DMS 273 (cell line): Measurements from ENCODE around the gene APOL4.
A peak's percentile ranks its signal among the peaks of the same experiment; 100 is the strongest.
"Not testable (repeated sequence)": the region's sequence is repeated elsewhere in the genome, so short reads cannot be mapped to it uniquely, and the experiment has no call there.

Experiments used
- DNase-seq: peaks from one replicate; lab custom pipeline; 2025; ENCODE audit not compliant: unreplicated experiment; lab: John Stamatoyannopoulos, UW

The APOL4 gene

DNA sequence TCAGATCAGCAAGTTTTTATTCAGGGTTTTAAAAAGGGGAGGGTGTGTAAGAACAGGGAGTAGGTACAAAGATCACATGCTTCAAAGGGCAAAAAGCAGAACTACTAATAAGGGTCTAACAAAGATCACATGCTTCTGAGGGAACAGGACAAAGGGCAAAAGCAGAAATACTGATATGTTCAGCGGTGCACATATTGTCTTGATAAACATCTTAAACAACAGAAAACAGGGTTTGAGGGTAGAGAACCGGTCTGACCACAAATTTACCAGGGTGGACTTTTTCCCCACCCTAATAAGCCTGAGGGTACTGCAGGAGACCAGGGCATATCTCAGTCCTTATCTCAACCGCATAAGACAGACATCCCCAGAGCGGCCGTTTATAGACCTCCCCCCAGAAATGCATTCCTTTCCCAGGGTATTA, 7.9 kb upstream of the APOL4 start:
- not testable (repeated sequence) for DNase-seq

DNA sequence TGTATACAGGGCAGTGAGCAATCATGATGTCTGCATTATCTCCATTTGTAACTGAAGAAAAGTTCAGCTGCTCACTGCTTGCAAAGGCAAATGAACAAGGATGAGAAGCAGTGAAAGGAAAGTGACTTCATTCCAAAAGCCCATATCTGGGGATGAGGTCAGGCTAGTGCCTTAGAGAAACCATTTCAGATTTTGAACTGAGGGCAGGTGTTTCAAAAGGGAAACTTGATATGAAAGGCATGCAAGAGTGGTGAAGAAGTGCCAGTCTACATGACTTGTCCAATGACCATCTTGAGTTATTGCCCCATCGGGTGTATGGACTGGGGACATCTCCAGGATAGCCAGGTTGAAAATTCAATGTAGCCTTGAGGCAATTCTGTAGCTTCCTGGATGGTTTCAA, 7.3 kb upstream of the APOL4 start:
- DNase-seq: no peak

DNA sequence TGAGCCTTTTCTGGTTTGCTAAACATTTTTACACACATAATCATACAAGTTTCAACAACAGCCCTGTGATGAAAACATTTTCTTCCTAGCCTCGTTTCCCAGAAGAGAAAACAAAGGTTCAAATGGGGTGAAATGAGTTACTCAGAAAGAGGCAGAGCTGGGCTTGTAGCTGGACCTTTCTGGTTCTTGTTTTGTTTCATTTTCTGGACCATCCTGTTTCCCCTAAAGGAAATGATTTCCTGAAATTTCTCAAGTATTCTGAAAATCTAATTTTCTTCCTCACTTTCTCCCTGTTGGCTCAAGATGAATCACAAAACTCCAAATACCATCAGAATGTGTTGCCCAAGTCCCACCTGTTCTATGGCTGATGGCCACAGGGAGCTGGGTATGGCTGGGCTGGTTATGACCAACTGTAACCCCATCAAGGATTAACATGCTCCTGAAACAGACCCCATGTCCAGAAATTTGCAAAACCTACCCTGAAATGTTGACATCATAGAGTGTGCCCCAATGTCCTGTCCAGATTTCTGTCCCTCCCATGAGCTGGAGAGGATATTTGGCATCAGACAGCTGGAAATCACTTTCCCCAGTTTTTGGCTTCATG, 6.7 kb upstream of the APOL4 start:
- DNase-seq: no peak

DNA sequence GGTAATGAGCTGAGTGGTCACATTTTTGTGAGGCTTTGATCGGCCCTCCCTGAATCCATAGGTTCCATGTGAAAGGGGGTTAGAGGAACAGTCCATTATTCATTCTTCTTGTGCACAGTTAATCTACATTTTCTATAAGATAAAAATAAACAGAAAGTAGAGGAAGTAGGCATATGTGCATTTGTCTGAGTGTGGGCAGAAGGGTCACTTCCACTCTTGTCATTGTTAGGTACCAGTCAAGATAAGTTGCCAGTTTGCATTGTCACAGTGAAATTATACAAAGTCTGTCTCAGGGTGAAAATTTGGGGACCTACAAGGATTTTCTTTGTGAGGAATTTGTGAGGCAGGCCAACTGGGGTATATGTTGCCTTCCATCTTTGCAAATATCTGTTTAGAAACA, 4.6 kb upstream of the APOL4 start:
- no peak for DNase-seq

DNA sequence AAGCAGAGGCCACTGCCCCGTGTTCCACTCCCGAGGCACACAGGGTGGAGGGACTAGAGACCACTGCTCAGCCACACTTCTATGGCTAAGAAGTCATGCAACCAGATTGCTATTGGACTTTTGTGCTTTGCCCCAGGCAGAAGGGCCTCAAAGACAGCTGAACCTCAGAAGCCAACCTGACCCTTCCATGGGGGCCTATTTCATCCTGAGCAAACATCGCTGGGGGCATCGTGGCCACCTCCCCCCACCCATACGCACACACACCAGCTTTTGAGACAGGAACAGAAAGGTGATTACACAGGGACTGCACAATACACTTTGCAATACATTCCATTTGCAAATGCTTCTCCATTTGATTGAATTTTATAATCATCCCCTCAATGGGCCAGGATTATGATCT, 4.0 kb upstream of the APOL4 start:
- not testable (repeated sequence) for DNase-seq

DNA sequence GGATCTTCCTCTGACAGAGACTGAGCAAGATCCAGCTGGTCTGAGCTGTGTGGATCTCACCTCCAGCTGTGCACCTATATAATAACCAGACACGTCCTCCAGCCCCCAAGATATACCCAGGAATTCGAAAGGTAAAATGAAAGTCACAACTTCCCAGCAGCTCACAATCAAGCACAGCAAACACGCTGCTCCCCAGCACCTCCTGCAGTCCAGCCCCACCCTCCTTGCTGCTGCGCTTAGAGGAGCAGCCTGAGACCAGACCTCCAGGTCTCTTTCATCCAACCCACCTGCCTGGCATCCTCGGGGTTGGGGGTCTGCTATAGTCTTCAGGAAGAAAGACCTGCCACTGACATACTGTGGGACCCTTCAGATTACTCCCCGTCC, 3.0 kb upstream of the APOL4 start:
- DNase-seq: no peak

DNA sequence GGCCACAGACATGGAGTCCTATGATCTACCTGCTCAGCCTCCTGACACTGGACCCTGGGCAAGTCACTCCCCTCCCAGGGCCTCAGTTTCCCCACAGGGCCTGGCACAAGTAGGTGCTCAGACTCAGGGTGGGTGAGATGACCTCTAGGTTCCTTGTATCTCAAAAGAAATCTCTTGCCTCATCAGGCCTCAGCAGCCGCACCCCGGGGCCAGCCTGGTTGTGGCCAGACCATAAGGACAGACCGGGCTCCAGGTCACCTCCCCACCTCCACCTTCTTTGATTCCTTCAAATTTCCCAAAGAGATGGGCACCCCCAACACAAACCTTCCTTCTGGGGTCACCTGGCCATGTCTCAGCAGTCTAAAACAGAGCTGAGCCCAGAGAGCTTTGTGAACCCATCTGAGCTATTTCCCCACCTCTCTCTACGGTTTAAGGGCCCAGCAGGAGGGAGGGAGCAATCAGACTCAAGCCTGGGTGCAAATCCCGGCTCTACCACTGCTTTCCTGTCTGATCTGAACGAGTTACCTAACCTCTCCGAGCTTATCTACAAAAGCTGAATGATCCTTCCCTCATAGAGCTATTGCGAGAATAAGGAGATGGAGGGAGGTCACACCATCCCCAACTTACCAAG, 2.5 kb upstream of the APOL4 start:
- no peak for DNase-seq

DNA sequence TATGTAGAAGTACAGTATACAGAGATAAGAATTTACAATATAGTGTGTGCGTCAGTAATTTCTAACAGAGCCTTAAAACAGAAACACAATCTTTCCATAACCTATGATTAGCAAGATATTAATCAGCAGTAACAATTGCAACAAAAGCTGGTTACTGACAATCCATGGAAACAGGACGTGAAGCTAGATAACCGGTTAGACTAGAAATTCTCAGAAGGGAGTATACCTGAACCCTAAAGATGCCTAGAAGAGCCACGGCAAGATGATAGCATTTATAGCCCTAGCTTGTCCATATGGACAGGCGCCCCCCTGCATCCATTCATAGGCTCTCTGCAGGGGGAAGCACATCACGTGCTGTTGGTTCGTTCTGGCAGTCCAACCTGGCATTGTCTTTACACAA, 1.8 kb upstream of the APOL4 start:
- DNase-seq: not testable (repeated sequence)

DNA sequence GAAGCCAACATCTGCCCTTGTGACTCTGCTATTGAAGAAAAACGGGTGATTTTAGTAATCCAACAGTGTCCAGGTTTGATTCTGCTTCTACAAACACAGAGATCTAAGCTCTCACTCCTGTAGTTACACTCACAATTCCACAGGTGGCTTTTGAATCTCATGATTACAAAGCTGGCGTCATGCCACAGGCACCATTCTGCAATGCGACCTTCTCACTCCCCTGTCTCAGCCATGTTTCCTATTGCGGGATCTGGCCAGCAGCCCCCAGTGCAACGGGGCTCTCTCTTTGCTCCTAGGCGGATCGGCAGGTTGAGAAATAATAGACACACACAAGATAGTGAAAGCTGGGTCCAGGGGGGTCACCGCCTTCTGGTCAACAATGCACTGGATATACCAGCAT, 1.3 kb upstream of the APOL4 start:
- peak; percentile 67 for DNase-seq

DNA sequence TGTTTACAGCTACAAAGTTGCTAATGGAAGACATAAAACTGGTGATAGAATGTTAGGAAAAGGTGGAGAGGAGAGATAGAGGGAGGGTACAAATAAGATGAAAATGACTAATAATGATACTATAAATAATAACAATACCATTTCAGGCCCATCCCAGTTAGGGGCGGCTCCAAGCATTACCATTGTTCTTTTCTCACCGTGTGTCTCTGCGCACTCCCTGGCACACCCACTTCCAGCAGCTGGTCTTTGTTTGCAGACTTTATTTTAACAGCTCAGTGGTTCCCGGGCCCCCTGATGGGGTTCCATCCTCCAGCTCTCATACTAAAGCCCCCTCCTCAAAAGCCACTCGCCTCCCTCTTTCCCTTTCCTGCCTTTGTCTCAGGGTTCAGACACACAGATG, 584 bp downstream of the APOL4 start:
- not testable (repeated sequence) for DNase-seq

DNA sequence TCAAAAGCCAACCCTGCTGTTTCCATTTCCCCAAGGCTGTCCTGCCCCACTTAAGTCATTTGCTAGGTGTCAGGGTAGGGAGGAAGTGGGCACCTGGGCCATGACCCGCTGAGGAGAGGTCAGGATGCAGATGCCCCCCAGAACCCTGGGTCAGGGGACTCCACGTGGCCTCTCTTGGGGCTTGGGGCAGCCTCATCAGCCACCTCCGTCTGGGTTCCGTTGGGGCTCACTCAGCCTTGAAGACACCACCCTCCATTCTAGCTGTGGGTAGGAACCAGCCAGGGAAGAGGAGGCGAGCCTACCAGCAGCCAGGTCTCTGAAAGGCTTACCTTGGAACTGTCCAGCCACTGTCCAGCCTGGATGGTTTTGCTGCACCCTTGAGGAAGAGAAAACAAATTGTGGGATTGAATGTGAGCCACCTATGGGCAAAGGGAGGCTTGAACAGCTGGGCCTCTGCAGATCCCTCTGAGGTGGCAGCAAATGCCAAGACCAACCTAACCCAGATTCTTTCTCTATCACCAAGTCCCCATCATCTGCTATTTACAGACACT, 2.5 kb downstream of the APOL4 start:
- no peak for DNase-seq

DNA sequence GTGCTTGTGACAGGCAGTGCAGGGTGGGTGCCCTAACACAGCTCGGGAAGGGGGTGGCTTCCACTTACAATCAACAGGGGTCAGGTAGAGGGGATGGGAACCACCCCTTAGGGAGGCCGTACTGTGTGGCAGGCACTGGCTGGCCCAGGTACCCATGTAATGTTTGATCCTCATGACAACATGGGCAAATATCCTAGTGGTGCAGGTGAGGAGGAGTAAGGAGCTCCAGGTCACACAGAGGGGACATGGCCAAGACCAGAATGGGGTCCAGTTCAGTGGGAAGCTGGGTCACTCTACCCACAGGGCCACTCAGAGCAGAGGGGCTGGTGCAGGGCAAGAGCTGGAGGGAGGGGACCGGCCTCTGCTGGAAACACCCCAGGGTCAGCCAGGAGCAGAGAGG, 3.1 kb downstream of the APOL4 start:
- DNase-seq: no peak

DNA sequence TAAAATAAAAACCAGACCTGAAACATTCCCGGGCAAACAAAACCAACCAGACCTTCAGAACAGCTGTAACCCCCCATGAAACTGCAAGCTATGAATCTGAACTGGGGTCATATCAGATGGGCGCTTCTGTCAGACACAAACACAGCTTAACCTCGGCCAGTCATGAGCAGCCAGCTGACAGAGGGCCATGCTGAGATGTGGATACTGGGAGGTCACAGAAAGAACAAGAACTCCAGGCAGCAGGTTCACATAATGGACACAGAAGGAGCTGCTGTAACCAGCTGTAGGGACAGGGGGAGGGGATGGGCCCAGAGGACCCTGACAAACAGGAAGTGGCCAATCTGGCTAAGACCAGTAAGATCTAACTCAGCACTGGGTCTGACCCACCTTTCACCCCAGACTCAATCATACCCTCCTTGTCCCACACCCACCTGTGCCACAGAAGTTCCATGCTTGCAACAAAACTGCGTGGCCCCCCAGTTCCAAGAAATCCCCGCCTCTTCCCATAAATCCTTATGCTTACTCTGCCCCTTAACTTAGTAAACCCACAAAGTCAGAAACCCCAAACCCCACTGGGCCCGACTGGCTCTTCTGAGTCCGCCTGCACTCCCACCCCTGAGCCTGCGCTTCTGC, 4.0 kb downstream of the APOL4 start:
- peak; percentile 34 for DNase-seq

DNA sequence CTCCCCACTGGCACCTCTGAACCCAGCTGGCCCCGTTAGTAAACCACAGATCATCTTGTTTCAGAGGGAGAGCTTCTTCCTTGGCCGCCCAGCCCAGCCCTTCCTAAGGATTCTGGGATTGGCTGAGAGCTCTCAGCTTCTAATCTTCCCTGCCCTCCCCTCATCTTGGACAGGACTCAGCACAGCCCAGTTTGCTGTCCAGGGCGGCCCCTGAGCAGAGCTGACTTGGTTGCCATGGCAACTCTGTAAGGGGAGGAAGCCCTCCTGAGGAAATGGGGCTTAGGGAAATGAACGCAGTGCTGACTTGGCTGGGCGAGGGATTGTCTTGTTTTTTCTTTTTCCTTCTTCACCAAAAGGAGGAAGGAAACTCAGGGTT, 4.6 kb downstream of the APOL4 start:
- peak; percentile 64 for DNase-seq

DNA sequence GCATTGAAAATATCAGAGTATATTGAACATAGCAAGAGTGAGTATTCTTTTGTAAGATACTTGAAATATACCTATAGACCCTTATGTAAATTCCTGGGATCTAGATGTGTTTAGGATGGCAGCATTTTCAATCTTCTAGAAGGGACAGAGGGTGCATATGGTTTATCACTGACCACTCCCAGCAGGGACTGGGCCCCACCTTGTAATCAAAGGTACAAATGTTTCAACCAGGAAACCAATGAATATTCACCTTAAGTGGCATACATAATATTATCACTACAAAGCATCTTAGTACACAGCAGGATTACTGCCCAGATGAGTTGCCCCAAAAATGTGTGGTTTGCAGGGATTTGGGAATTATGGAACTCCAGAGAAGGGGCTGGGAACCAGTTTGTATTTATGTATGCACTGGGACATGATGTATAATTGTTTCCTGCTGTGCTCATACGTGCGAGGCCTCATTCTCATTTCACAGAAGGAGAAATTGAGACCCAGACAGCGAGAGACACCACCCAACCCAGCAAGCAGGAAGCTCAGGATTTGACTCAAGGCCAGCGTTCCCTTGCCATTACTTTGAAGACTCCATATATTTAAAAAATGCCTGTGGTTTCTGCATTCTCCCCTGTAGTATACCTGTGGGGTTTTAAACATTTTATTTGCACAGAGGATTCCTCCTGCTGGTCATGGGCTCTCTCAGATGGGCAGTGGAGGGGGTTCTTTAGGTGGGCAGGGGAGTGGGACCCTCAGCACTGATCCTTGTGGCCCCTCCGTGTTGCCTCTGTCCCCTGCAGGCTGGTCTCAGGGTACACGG, 5.2 kb downstream of the APOL4 start:
- no peak for DNase-seq

DNA sequence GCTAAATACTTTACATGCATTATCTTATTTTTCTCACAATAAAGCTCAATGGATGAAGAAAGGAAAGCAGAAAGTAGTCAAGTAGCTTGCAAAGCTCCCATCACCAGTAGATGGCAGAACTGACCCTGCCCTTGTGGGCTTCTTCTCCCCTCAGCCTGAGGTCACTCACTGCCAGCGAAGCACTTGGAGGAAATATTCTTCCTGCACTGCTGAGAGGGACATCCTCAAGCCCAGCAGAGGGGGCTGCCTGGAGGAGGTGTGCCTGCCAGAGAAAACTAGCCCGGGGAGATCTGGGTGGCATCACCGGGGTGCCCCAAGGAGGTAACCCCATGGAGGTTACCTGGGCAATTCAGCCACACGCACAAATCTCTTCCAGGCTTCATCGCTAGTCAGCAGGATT, 6.6 kb downstream of the APOL4 start:
- peak; percentile 66 for DNase-seq

DNA sequence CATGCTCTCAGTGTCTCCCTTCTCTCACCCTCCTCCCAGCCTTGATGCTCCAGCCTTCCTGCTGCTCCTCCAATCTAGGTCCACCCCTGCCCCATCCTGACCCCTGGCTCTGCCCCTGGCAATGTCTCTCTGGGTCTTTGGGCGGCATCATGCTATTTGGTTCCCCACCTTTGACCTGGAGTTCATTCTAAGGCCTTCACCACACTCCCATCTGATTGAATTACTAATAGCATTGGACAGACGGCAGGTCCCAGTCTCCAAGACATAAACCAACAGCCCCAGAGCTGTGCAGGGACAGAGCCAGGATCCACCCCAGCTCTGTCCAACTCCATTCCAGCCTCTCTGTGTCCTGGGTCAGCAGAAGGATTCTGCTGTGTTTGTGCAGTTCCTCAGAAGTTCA, 7.2 kb downstream of the APOL4 start:
- DNase-seq: no peak

DNA sequence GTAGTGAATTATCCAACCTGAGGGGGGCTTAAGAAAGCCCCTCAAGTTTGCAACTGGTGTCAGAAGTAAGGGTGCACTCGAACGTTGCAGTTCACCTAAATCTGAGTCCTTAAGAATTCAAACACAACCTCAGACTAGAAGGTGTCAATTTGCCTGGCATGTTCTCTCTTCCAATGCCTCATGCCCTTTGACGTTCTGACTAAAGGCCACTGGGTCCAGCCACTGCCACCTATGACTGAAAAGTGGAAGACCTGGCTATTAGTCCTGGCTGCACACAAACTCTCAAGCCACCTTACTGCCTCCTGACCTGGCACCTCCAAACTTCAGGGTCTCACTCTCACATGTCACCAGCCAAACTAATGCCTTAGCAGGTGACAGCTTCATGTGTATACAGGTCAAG, 8.0 kb downstream of the APOL4 start:
- no peak for DNase-seq

DNA sequence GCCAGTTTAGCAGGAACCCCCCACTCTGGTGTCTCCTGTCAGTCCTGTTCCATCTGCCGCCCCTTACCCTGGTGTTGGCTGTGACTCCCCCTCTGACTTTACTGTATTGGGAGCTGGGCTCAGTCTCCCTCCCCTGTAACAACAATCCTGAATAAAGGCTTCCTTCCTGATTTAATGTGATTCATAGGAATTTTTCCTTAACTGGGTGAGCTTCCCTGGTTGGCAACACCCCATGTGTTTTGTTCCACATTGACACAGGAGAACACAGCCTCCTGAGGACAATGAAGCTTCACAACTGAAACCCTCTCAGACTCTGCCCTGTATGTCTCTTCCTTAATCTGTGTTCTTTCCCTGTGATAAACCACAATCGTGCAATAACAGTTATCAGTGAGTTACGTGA, 8.4 kb downstream of the APOL4 start:
- DNase-seq: no peak

DNA sequence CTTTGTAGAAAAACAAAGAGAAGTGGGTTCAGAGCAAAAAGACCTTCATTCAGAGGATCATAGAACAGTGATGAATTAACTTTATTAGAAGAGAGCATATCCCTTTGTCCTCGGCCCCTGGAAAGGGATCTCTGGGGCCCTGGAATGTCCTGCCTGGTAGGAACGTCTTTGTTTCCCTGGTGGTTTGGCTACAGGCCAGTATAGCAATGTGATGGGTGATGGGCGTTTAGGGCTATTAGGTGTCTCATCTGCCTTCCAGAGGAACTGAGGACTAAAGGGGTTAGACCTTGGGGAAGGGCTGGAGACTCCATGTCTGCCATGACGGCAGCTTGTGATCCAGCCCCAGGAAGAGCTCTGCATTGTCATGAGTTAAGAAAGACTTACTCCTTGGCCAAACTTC, 9.1 kb downstream of the APOL4 start:
- DNase-seq: no peak

DNA sequence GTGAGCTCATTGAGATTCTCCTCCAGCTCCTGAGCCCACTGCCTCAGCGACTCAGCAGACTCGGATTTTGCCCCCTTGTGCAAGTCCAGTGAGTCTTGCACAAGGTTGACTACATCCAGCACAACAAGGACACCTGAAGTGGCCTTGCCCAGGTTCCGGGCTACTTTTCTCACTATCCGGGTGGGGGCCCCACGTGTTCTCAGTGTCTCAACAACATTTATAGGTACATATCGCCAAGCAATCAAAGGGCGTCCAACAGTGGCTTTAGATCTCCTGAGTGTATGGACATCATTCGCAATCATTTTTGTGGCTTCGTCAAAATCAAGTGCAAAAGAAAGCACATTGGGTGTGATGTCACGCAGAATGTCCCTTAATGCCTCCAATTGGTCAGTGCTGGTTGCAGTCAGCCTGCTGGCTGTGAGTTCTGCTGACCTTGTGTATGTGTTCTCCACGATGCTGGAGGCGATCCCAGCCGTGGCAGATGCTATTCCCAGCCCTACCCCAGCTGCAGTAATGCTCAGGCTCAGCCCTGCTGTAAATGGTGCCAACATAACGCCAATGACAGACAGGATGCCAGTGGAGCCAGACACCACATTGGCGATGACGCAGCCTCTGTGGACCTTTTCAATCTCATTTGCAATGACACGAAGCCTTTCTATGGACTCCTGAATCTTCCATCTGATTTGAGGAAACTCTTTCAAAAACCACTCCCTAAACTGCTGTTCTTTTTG, 10.3 kb downstream of the APOL4 start:
- DNase-seq: peak; percentile 74
